Activated CD4-positive, alpha-beta memory T cell treated with anti-CD3 and anti-CD28 coated beads, Interleukin-2, amount 10 ng/mL, durations not matched to agents 7 days and 5 days (primary cell): ENCODE results near the gene TMEM63C. TPM values are rescaled to one million over a fixed set of nuclear protein-coding genes. Genes with fewer than 3 reads are reported as not detected.

Experiments
- CTCF ChIA-PET: fragments of 350-600 bp; sonication (Branson Sonifier 250); formaldehyde crosslinking; loops from one replicate; lab custom pipeline; 2021; ENCODE audit warnings: antibody characterized with exemption, inconsistent platforms; lab: Charles Lee
- POLR2A ChIA-PET: fragments of 350-600 bp; sonication (Branson Sonifier 250); formaldehyde crosslinking; loops from one replicate; lab custom pipeline; 2021; ENCODE audit warnings: antibody characterized with exemption; lab: Charles Lee
- DNase-seq: peaks from one replicate; pipeline ENCODE4 v3.0.0-alpha.2; 2020
- H3K27ac Mint-ChIP-seq: one replicate; pipeline ENCODE4 v1.8.0; 2021; ENCODE audit warnings: mild to moderate bottlenecking, mixed read lengths
- H3K27me3 Mint-ChIP-seq: one replicate; pipeline ENCODE4 v1.8.0; 2021; ENCODE audit warnings: mixed read lengths
- H3K36me3 Mint-ChIP-seq: one replicate; pipeline ENCODE4 v1.8.0; 2021; ENCODE audit warnings: low read depth, mixed read lengths
- H3K4me1 Mint-ChIP-seq: one replicate; pipeline ENCODE4 v1.8.0; 2021; ENCODE audit warnings: mixed read lengths
- H3K4me3 Mint-ChIP-seq: one replicate; pipeline ENCODE4 v1.8.0; 2021; ENCODE audit warnings: mild to moderate bottlenecking, mixed read lengths
- H3K9me3 Mint-ChIP-seq: one replicate; pipeline ENCODE4 v1.8.0; 2021; ENCODE audit warnings: mixed read lengths
- total RNA-seq, 2 experiments: library from RNA; stranded (reverse); gene quantifications; one replicate each; pipeline ENCODE4 v1.2.3, GENCODE V29; 2021

TMEM63C gene
- total RNA-seq, 2 experiments from 2014 or later, result 1.5 to 1.9 TPM

- POLR2A ChIA-PET, result no interaction called here
- Mint-ChIP-seq H3K4me3 (no peak overlapping the region), H3K9me3 (no peaks in the 10 kb centered on the region), H3K36me3 (no peaks in the 10 kb centered on the region), H3K27me3 (peaks cover 2% of the 10 kb centered on the region), H3K4me1 (no peaks in the 10 kb centered on the region), H3K27ac (no peak overlapping the region)
- DNase-seq, result no peak
- CTCF ChIA-PET, result no interaction called here
Measured at GRCh38 chr14:77242752-77243151, 61.2 kb downstream of the TMEM63C start.

DNA sequence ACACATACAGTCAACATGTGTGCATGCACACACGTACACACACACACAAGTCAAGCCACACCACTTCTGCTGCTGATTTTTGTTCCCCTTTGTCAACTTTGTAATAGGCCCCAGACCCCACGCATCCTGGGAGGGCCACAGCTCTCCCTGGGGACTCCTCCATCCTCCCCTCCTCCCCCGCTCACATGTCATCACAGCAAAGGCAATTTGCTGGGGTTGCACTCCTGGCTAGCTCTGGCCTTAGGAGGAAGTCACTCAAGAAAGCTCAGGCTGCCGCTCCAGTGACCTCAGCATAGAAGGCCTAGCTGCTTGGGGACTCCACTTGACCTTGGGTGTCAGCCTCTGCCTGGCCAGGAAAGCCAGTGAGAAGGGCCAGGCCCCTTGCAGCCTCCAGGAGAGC is 62.3 kb downstream of the TMEM63C start:
- ChIA-PET CTCF (no interaction called here), POLR2A (no interaction called here)
- H3K27ac Mint-ChIP-seq, result no peak overlapping the region
- H3K4me1 Mint-ChIP-seq, result no peaks in the 10 kb centered on the region
- peaks cover 2% of the 10 kb centered on the region for H3K27me3 Mint-ChIP-seq
- no peak for DNase-seq
- H3K9me3 Mint-ChIP-seq, result no peaks in the 10 kb centered on the region
- H3K4me3 Mint-ChIP-seq, result no peak overlapping the region
- H3K36me3 Mint-ChIP-seq, result no peaks in the 10 kb centered on the region

- ChIA-PET POLR2A (no interaction called here), CTCF (interaction anchor here (0.6 kb wide), 1 partner anchor 305 kb away, joined by 3 read pairs; no protein-coding TSS in a partner anchor)
- H3K4me3 Mint-ChIP-seq, result no peak overlapping the region
- H3K27ac Mint-ChIP-seq, result no peak overlapping the region
- H3K9me3 Mint-ChIP-seq, result no peaks in the 10 kb centered on the region
- peaks cover 2% of the 10 kb centered on the region for H3K27me3 Mint-ChIP-seq
- H3K4me1 Mint-ChIP-seq, result no peaks in the 10 kb centered on the region
- no peak for DNase-seq
- H3K36me3 Mint-ChIP-seq, result no peaks in the 10 kb centered on the region
Measured at GRCh38 chr14:77245820-77246219, 64.2 kb downstream of the TMEM63C start.

DNA sequence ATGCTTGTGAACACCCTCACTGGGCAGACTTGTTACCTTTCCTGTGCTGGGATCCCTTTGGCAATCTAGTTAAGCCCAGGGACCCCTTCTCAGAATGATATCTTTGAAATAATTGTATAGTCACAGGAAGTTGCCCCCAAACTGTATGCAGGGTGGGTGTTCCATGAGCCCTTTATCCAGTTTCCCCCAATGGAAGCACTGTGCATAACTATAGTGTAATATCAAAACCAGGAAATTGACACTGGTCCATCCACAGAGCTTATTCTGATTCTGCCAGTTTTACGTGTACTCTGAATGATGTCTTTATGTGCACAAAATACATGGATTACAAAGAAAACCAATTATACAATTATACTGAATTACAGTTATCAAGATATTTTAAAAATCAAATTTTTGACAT is 65.2 kb downstream of the TMEM63C start:
- POLR2A ChIA-PET, result no interaction called here
- Mint-ChIP-seq H3K27me3 (peaks cover 2% of the 10 kb centered on the region), H3K36me3 (no peaks in the 10 kb centered on the region), H3K27ac (no peak overlapping the region), H3K4me3 (no peak overlapping the region), H3K4me1 (no peaks in the 10 kb centered on the region), H3K9me3 (no peaks in the 10 kb centered on the region)
- CTCF ChIA-PET, result interaction anchor here (0.6 kb wide), 1 partner anchor 25 kb away, joined by 3 read pairs; no protein-coding TSS in a partner anchor
- no peak for DNase-seq

DNA sequence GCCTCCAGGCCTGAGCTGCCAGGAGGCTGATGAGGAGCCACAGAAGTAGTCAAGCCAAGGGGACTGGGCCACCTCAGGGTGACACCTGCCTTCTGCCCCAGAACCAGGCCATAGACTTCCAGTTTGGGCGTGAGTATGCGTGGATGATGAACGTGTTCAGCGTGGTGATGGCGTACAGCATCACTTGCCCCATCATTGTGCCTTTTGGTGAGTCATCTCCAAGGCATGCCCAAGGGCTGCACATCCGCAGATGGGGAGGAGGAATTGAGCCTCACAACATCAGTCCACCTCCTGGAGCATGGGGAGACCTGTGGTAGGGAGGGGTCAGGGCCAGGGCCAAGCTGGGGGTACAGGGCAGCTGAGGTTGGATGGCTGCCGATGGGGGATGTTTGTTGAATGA is 67.1 kb downstream of the TMEM63C start:
- no peaks in the 10 kb centered on the region for H3K4me1 Mint-ChIP-seq
- ChIA-PET POLR2A (no interaction called here), CTCF (no interaction called here)
- no peak for DNase-seq
- H3K27ac Mint-ChIP-seq, result no peak overlapping the region
- no peaks in the 10 kb centered on the region for H3K27me3 Mint-ChIP-seq
- no peak overlapping the region for H3K4me3 Mint-ChIP-seq
- H3K9me3 Mint-ChIP-seq, result no peaks in the 10 kb centered on the region
- H3K36me3 Mint-ChIP-seq, result no peaks in the 10 kb centered on the region

DNA sequence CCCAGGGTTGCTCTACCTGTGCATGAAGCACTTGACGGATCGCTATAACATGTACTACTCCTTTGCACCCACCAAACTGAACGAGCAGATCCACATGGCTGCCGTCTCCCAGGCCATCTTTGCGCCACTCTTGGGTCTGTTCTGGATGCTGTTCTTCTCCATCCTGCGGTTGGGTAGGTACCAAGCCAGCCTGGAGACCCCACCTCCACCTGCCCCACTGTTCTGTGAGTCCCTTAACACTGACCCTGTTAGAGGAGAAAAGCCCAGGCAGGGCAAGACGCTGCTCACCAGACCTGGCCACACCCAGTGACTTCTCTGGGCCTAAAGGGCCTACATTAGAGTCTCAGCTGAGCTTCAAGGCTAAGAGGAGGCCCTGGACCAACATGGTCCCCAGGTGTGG is 67.7 kb downstream of the TMEM63C start:
- H3K36me3 Mint-ChIP-seq, result no peaks in the 10 kb centered on the region
- CTCF ChIA-PET, result no interaction called here
- no peaks in the 10 kb centered on the region for H3K9me3 Mint-ChIP-seq
- POLR2A ChIA-PET, result no interaction called here
- DNase-seq, result no peak
- H3K4me3 Mint-ChIP-seq, result no peak overlapping the region
- no peak overlapping the region for H3K27ac Mint-ChIP-seq
- H3K4me1 Mint-ChIP-seq, result no peaks in the 10 kb centered on the region
- H3K27me3 Mint-ChIP-seq, result no peaks in the 10 kb centered on the region

DNA sequence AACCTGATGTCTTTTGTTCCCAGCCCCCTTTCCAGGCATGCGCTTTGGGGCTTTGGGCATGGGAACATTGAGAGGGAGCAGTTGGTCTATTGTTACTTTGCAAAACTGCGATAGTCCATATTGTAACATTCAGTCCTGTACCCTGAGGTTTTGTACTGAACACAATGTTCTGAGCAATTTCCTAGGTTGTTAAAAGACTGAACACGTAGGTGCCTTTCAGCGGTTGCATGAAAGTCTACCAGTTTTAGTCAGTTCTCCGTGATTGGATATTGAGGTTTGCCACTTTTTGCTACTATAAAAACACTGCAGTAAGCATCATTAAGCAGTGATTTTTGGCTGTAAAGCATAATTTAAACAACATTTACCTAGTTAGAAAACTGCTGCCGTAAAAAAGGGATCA is 69.3 kb downstream of the TMEM63C start:
- CTCF ChIA-PET, result no interaction called here
- POLR2A ChIA-PET, result no interaction called here
- Mint-ChIP-seq H3K4me3 (no peak overlapping the region), H3K36me3 (no peaks in the 10 kb centered on the region), H3K27me3 (peaks cover 3% of the 10 kb centered on the region), H3K9me3 (no peaks in the 10 kb centered on the region), H3K27ac (no peak overlapping the region), H3K4me1 (no peaks in the 10 kb centered on the region)
- no peak for DNase-seq

GRCh38 chr14:77251870-77252269 is 70.3 kb downstream of the TMEM63C start:
- no peaks in the 10 kb centered on the region for H3K36me3 Mint-ChIP-seq
- ChIA-PET POLR2A (no interaction called here), CTCF (no interaction called here)
- no peaks in the 10 kb centered on the region for H3K9me3 Mint-ChIP-seq
- no peak overlapping the region for H3K27ac Mint-ChIP-seq
- no peak for DNase-seq
- H3K4me3 Mint-ChIP-seq, result no peak overlapping the region
- no peaks in the 10 kb centered on the region for H3K4me1 Mint-ChIP-seq
- peaks cover 3% of the 10 kb centered on the region for H3K27me3 Mint-ChIP-seq

DNA sequence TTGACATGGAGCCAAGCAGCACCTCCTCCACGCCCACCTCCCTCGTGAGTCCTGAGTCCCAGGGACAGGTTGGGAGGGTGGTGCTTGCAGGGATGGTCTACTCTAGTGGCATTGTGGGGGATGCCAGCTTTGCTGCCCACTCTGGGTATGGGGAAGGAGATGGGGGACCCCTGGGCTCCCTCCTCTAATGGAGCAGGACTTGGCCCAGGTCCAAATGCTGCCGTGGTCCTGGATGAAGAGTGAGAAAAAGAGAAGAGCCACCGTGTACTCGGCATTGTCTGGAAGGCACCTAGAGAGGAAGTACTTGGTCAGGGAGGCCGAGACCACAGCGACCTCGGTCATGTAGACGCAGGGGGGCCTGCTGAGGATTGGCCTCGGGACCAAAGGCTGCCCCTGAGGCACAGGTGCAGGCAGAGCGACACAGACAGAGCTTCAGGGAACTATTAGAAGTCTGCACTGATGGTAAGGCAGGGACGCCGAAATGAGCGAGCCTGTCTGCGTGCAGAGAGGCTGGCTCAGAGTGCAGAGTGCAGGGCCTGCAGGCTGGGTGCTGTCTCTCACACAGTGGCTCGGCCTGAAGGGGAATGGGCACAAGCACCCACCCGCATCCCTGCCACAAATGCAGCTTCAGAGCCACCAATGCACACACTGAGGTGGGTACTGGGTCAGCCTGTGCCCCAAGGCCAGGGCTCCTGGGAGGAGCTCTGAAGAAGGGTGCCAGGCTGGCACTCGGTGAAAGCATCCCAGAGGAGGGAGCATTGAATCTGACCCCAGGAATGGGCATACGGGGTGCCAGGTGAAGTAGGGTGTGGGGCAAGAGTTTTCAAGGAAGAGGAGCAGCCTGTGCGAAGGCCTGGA is 72.0 kb downstream of the TMEM63C start:
- Mint-ChIP-seq H3K4me3 (no peak overlapping the region), H3K9me3 (no peaks in the 10 kb centered on the region), H3K27ac (no peak overlapping the region), H3K4me1 (no peaks in the 10 kb centered on the region), H3K27me3 (peaks cover 3% of the 10 kb centered on the region), H3K36me3 (no peaks in the 10 kb centered on the region)
- ChIA-PET CTCF (no interaction called here), POLR2A (no interaction called here)
- DNase-seq, result no peak

DNA sequence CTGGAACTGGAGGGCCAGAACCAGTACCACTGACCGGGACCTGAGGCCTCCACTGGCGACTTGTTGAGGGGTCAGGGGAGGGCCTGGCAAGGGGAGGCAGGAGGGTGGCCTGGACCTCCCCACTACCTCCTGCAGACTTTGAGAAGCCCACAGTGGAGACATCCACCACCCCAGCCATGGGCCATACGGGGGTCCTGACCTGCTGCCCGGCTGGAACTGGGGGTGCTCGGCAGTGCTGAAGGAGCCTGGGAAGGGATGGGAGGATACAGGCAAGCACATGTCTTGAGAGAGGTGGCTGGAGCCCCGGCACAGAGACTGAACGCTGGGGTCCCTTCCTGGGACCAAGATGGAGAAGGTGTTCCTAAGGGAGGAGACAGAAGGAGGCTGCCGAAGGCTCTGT is 75.1 kb downstream of the TMEM63C start:
- Mint-ChIP-seq H3K36me3 (no peaks in the 10 kb centered on the region), H3K9me3 (no peaks in the 10 kb centered on the region), H3K4me1 (no peaks in the 10 kb centered on the region), H3K4me3 (no peak overlapping the region), H3K27me3 (peaks cover 9% of the 10 kb centered on the region), H3K27ac (no peak overlapping the region)
- POLR2A ChIA-PET, result no interaction called here
- no peak for DNase-seq
- CTCF ChIA-PET, result interaction anchor here (0.6 kb wide), 1 partner anchor 101 kb away, joined by 3 read pairs; no protein-coding TSS in a partner anchor

- POLR2A ChIA-PET, result no interaction called here
- Mint-ChIP-seq H3K4me3 (no peak overlapping the region), H3K9me3 (no peaks in the 10 kb centered on the region), H3K27ac (no peak overlapping the region), H3K4me1 (no peaks in the 10 kb centered on the region), H3K36me3 (no peaks in the 10 kb centered on the region), H3K27me3 (peaks cover 13% of the 10 kb centered on the region)
- CTCF ChIA-PET, result no interaction called here
- no peak for DNase-seq
Measured at GRCh38 chr14:77257700-77258099, 76.1 kb downstream of the TMEM63C start.

GRCh38 chr14:77258566-77258965 is 77.0 kb downstream of the TMEM63C start:
- Mint-ChIP-seq H3K27me3 (peaks cover 22% of the 10 kb centered on the region), H3K4me1 (no peaks in the 10 kb centered on the region), H3K4me3 (no peak overlapping the region), H3K36me3 (no peaks in the 10 kb centered on the region), H3K9me3 (no peaks in the 10 kb centered on the region), H3K27ac (no peak overlapping the region)
- DNase-seq, result no peak
- POLR2A ChIA-PET, result no interaction called here
- CTCF ChIA-PET, result no interaction called here

GRCh38 chr14:77259025-77259715 is 77.6 kb downstream of the TMEM63C start:
- H3K27ac Mint-ChIP-seq, result no peak overlapping the region
- no peaks in the 10 kb centered on the region for H3K9me3 Mint-ChIP-seq
- no peak overlapping the region for H3K4me3 Mint-ChIP-seq
- POLR2A ChIA-PET, result no interaction called here
- peaks cover 26% of the 10 kb centered on the region for H3K27me3 Mint-ChIP-seq
- no peak for DNase-seq
- no peaks in the 10 kb centered on the region for H3K36me3 Mint-ChIP-seq
- CTCF ChIA-PET, result no interaction called here
- no peaks in the 10 kb centered on the region for H3K4me1 Mint-ChIP-seq
